ENCODE data around the gene PLCB4.
"Not testable (repeated sequence)": the region's sequence is repeated elsewhere in the genome, so short reads cannot be mapped to it uniquely, and the experiment has no call there.

The PLCB4 gene

GRCh38 chr20:9145142-9145541 is 76.3 kb downstream of the PLCB4 start:
- no peak for DNase-seq

DNA sequence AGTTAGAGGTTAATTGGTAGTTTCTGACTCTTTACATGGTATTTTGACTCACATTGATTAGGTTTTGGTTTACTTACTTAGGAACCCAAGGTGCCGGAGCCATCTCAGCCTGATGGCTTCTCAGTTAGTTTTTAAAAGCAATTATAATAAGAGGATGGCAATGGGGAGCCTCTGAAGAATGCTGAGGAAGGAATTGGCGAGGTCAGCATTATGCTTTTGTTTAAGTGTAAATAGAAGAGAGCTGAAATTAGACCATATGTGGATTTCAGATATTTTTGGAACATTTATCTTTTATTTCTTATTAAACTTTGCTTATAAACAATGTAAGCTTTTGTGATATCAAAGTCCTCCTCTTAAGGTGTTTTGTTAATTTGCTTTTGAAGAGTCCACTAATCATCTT is 77.8 kb downstream of the PLCB4 start:
- no peak for DNase-seq

DNA sequence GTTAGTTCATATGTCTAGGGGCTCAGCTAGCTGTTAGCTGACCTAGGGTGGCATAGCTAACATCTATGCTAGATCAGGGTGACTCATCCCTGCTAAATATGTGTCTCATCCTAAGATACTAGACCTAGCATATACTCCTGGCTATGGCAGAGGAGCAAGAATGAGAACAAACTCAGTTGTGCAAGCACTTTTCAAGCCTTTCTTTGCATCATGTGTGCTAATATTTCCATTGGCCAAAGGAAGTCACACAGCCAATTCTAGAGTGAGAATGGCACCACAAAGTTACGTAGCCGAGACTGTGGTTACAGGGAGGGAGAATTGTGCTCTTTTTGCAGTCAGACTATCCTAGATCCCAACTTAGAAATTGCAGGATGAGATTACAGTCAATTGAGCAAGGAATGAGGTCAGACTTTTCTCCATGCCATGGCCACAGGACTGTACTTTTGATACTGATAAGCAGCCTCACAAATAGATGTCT is 78.7 kb downstream of the PLCB4 start:
- DNase-seq, result no peak

GRCh38 chr20:9148291-9148690 is 79.4 kb downstream of the PLCB4 start:
- DNase-seq, result no peak

- DNase-seq, result no peak
Measured at GRCh38 chr20:9149087-9149486, 80.2 kb downstream of the PLCB4 start.

GRCh38 chr20:9149796-9150195 is 80.9 kb downstream of the PLCB4 start:
- no peak for DNase-seq

DNA sequence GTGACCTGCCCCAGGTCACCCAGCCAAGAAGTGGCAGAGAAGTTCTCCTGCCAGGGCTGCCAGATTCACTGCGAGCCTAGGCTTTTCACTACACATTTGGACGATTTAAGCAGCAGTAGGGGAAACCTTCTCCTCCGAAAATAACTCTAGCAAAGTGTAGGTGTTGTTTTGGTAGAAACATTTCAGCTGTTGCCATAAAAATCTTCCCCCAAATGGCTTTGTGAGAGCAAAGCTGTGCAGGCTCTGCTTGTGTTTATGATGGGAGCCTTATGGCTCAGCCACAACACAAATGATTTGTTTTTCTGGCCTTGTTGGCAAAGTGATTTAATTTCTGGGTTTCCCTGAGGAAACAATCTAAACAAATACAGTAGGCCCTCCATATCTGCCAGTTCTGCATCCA is 81.8 kb downstream of the PLCB4 start:
- no peak for DNase-seq

DNA sequence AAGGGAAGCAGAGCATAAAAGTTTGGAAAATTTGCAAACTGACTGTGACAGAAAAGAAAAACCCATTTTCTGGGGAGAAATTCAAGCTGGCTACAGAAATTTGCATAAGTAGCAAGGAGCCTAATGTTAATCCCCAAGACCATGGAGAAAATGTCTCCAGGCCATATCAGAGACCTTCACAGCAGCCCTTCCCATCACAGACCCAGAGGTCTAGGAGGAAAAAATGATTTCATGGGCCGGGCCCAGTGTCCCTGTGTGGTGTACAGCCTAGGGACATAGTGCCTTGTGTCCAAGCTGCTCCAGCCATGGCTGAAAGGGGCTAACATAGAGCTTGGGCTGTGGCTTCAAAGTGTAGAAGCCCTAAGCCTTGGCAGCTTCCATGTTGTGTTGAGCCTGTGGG is 83.3 kb downstream of the PLCB4 start:
- DNase-seq, result not testable (repeated sequence)

DNA sequence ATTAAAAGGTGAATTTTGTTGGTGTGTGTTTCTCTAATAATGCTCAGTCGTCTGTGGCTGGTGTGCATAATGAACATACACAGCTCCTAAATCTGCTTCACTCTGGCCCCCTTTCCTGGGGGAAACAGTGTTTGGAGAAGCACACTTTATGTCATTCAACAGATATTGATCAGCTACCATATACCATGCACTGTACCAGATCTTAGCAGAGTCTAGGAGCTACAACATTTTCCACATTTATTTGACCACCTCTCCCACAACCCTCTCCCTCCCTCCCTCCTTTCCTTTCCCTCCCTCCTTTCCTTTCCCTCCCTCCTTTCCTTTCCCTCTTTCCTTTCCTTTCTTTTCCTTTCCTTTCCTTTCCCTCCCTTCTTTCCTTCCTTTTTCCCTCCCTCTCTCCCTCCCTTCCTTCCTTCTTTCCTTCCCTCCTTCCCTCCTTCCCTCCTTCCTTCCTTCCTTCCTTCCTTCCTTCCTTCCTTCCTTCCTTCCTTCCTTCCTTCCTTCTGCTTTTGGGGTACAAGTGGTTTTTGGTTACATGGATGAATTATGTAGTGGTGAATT is 85.7 kb downstream of the PLCB4 start:
- DNase-seq, result no peak

DNA sequence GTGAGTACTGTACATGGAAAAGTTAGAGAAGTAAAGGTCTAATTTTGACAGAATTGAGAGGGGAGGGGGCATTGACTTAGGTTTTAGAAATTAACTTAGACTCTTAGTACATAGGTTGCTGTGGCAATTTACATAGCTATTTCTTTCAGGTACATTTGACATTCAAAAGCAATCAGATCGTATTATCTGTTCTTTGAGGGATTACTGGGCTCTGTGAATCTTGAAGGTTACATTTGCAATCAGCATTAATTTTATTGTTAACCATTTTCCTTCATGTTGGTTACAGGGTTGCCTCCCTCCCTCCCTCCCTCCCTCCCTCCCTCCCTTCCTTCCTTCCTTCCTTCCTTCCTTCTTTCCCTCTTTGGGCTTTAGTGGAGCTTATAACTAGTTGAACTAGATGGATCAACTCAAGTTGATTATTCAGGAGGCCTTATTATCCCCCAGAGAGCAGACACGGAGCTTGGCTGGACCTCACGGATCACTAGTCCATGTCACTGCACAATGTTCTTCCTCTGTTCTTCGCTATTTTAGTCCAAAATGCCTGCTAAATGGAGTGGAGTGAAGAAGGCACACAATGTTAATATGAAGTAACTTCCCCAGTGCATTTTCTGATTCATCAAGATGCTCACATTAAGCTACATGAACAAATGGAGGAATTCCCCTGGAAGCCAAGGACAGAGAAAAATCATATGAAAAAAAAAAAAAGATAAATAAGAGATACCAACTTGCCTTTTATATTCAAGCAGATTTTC is 87.8 kb downstream of the PLCB4 start:
- DNase-seq, result no peak

DNA sequence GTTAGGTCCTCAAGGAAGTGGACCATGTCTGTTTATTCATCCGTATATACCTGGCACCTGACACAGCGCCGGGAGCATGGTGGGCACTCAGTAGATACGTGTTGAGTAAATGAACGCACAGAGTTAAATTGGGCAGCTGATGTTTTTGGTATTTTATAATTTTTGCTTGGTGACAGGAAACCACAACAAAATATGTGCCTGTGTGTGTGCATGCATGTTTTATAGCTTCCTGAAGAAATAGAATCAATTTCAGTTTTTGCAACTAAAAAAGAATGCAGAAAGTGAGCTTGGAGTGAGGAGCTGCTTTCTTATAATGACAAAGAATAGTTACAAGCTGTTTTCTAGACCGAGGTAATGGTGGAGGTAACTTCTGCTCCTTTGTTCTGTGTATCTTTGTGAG is 91.4 kb downstream of the PLCB4 start:
- DNase-seq, result no peak

DNA sequence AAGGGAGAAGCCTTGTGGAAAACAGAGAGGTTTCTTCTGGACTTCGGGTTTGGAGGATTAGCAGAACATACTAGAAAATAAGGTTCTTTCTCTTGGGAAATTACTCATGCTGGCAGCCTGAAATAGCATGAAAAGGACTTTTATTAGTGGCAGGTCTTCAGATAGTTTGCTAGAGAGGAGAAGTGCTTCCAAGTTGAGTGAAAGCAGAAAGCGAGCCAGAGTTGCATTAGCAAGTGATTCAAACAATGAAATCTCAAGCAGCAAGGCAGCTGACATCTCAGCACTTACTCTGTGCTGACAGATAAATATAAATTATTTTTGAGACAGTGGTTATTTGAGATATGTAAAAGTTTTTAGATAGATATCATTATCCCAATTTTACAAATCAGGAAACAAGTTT is 91.9 kb downstream of the PLCB4 start:
- DNase-seq, result no peak

GRCh38 chr20:9161311-9161710 is 92.4 kb downstream of the PLCB4 start:
- DNase-seq, result no peak

GRCh38 chr20:9163251-9163650 is 94.4 kb downstream of the PLCB4 start:
- DNase-seq, result no peak

GRCh38 chr20:9163995-9164394 is 95.1 kb downstream of the PLCB4 start:
- DNase-seq, result no peak

DNA sequence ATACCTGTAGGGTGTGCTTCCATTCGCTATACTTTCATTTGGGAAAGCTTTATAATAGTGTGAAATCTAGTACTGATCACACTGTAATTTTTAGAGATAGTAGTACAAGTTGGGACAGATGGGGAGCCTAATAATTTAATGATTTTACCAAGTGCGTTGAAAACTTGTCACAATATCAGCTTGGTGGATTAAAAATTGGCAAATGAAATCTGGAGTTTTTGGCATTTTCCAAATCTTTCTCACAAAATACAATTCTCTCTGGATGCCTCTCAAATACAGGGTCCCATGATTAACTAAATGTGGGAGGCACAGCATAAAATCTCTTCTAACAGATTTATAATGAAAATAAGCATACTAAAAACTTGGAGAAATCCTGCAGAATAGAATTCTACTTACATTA is 96.4 kb downstream of the PLCB4 start:
- no peak for DNase-seq

- no peak for DNase-seq
Measured at GRCh38 chr20:9166153-9166780, 97.4 kb downstream of the PLCB4 start.

GRCh38 chr20:9169409-9169808 is 100.5 kb downstream of the PLCB4 start:
- no peak for DNase-seq

GRCh38 chr20:9172851-9173250 is 104.0 kb downstream of the PLCB4 start:
- no peak for DNase-seq

- DNase-seq, result no peak
Measured at GRCh38 chr20:9177278-9177677, 108.4 kb downstream of the PLCB4 start.

DNA sequence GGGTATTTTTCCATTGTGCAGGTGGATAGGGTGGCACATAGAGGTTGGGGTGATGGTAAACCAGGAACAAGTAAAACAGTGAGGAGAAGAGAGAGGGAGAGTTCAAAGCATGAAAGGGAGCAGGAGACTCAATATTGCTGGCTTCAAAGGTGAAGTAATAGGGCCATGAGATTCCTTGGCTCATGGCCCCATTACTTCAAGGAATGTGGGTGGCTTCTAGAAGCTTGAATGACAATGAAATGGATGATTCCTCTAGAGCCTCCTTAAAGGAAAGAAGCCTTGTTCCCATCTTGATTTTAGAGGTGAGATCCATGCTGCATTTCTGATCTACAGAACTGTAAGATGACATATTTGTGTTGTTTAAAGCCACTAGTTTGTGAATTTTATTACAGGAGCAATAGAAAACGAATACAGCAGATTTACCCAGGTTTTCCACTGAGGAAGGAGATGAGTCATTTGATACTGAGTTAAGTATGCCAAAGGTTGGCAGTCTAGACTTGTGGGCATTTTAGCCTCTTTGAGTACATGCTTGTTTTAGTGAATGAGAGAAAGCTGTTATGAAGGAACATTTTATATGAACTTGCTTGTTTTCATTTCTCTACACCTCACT is 110.4 kb downstream of the PLCB4 start:
- DNase-seq, result peak; percentile 13

DNA sequence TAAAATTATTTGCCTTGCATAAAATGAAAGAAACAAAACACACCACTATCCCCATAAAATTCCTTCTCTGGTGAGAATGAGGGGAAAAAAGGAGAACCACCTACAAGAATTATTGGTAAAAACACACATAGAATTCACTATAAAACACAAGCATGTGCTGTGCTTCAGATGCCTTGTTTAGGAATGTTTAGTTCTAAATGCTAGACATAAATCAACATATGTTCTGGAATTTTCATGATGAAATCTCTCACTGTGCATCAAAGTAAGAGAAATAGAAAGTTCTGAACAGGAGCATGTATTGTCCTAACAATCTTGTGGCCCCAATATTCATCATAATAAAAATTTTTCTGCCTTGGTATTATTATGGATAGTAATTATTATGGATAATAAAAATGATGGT is 111.0 kb downstream of the PLCB4 start:
- no peak for DNase-seq

DNA sequence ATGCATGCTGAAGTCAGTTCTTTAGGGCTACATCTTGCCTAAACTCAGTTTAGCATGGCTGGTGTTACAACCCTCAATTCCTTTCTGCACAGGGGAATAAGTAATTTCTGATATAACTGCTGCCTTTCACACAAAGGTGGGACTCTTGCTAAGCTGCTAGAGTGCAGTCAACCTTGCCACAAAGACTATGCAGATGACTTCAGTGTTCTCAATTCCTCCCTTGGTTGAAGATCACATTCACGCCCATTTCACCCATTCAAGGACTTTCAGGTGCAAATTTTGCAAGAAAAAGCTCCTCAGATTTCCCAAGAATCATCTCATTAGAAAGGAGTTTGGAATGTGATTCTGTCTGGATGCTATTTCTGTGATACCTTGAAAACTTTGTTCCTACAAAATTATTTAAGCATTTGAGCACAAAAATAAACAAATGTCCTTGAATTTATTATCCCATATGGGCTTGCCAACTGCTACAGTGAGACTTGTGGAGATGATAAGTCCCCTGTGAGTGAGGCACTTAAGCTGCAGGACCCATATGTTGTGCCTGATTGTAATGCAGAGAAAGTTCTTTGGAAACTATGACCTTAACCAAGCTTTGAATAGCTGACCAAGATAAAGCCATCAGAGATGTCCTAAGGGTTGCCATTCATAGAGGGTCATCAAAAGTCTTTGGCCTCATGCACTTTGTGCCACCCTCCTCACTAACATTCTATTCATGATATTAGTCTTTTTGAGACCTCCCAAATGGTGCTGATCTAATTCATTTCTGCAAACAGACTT is 111.8 kb downstream of the PLCB4 start:
- no peak for DNase-seq

All from DMS53 (cell line).